Mesenchymal stem cell (in vitro differentiated cells and primary cell): Measurements from ENCODE around the gene TCF19.
"Not testable (repeated sequence)": the region's sequence is repeated elsewhere in the genome, so short reads cannot be mapped to it uniquely, and the experiment has no call there.

Experiments used
- DNase-seq: peaks from one replicate; pipeline ENCODE4 v3.0.0-alpha.2; 2013
- H2AFZ ChIP-seq: one replicate; pipeline ENCODE4 v1.6.1; 2013; ENCODE audit warnings: low read depth, mild to moderate bottlenecking, control low read depth, inconsistent platforms, low read length, moderate library complexity
- H2AK5ac ChIP-seq: 2 replicates; pipeline ENCODE4 v1.6.1; 2013; ENCODE audit warnings: low read length, moderate library complexity, mild to moderate bottlenecking, inconsistent platforms; ENCODE audit not compliant: severe bottlenecking
- H2BK120ac ChIP-seq: one replicate; pipeline ENCODE4 v1.6.1; 2013; ENCODE audit warnings: low read depth, mild to moderate bottlenecking, inconsistent platforms, low read length, moderate library complexity
- H2BK12ac ChIP-seq, 2 experiments: one replicate each; pipeline ENCODE4 v1.6.1; 2013; ENCODE audit warnings: inconsistent platforms in 2 of 2, low read length in 2 of 2, mild to moderate bottlenecking in 2 of 2, moderate library complexity in 2 of 2, control low read depth in 1 of 2
- H2BK15ac ChIP-seq: one replicate; pipeline ENCODE4 v1.6.1; 2013; ENCODE audit warnings: mild to moderate bottlenecking, low read depth, inconsistent platforms; ENCODE audit not compliant: poor library complexity, severe bottlenecking
- H2BK5ac ChIP-seq: 2 replicates; pipeline ENCODE4 v1.6.1; 2013; ENCODE audit warnings: low read depth, mild to moderate bottlenecking, low read length, control low read depth, inconsistent platforms; ENCODE audit not compliant: poor library complexity, severe bottlenecking
- H3K14ac ChIP-seq, 2 experiments: one replicate each; pipeline ENCODE4 v1.6.1; 2013; ENCODE audit warnings: inconsistent platforms in 2 of 2, low read length in 2 of 2, control low read depth in 1 of 2, mild to moderate bottlenecking in 1 of 2, moderate library complexity in 1 of 2
- H3K18ac ChIP-seq, 2 experiments: one replicate each; pipeline ENCODE4 v1.6.1; 2013; ENCODE audit warnings: inconsistent platforms in 2 of 2, low read length in 2 of 2, control low read depth in 1 of 2, low read depth in 1 of 2, mild to moderate bottlenecking in 1 of 2
- H3K23ac ChIP-seq, 2 experiments: one replicate each; pipeline ENCODE4 v1.6.1; 2013; ENCODE audit warnings: inconsistent platforms in 2 of 2, low read length in 2 of 2, mild to moderate bottlenecking in 2 of 2, moderate library complexity in 2 of 2, control low read depth in 1 of 2
- H3K27ac ChIP-seq: 2 replicates; pipeline ENCODE4 v1.5.1; 2013; ENCODE audit warnings: mild to moderate bottlenecking, moderate library complexity, low read length, control low read depth, inconsistent platforms; ENCODE audit not compliant: poor library complexity, severe bottlenecking
- H3K27me3 ChIP-seq, 2 experiments: 2 replicates each; pipeline versions ENCODE4 v1.6.1 to v1.7.0; 2013; ENCODE audit warnings: low read length in 2 of 2, mild to moderate bottlenecking in 2 of 2, moderate library complexity in 2 of 2, control low read depth in 1 of 2, inconsistent platforms in 1 of 2; ENCODE audit not compliant: control insufficient read depth in 1 of 2, insufficient read depth in 1 of 2
- H3K36me3 ChIP-seq, 2 experiments: 2 replicates each; pipeline versions ENCODE4 v1.6.1 to v1.7.0; 2013; ENCODE audit warnings: low read length in 2 of 2, control low read depth in 1 of 2, inconsistent platforms in 1 of 2, low read depth in 1 of 2, mild to moderate bottlenecking in 1 of 2; ENCODE audit not compliant: insufficient read depth in 2 of 2, control insufficient read depth in 1 of 2
- H3K4ac ChIP-seq, 2 experiments: one replicate each; pipeline ENCODE4 v1.6.1; 2013; ENCODE audit warnings: inconsistent platforms in 2 of 2, low read length in 2 of 2, mild to moderate bottlenecking in 2 of 2, moderate library complexity in 2 of 2, control low read depth in 1 of 2, low read depth in 1 of 2
- H3K4me1 ChIP-seq: 2 replicates; pipeline ENCODE4 v1.6.1; 2013; ENCODE audit warnings: low read depth, low read length, control low read depth; ENCODE audit not compliant: control insufficient read depth, insufficient read depth
- H3K4me2 ChIP-seq: 2 replicates; pipeline ENCODE4 v1.6.1; 2013; ENCODE audit warnings: low read length, mild to moderate bottlenecking, inconsistent platforms; ENCODE audit not compliant: poor library complexity, severe bottlenecking
- H3K4me3 ChIP-seq, 2 experiments: 2 replicates each; pipeline versions ENCODE4 v1.5.1 to v1.7.0; 2013; ENCODE audit warnings: low read length in 2 of 2, mild to moderate bottlenecking in 2 of 2, control low read depth in 1 of 2, low read depth in 1 of 2; ENCODE audit not compliant: insufficient read depth in 1 of 2
- H3K79me1 ChIP-seq: replicated peaks from 2 replicates; pipeline ENCODE4 v1.6.1; 2013; ENCODE audit warnings: mild to moderate bottlenecking, control low read depth, low read length, inconsistent platforms; ENCODE audit not compliant: poor library complexity, severe bottlenecking
- H3K9ac ChIP-seq: 2 replicates; pipeline ENCODE4 v1.7.0; 2013; ENCODE audit warnings: mild to moderate bottlenecking, low read length, moderate library complexity
- H3K9me3 ChIP-seq: 2 replicates; pipeline ENCODE4 v1.7.0; 2013; ENCODE audit warnings: mild to moderate bottlenecking, low read length; ENCODE audit not compliant: control insufficient read depth
- H4K8ac ChIP-seq: one replicate; pipeline ENCODE4 v1.6.1; 2013; ENCODE audit warnings: inconsistent platforms, mild to moderate bottlenecking, low read length, moderate library complexity
- H4K91ac ChIP-seq: one replicate; pipeline ENCODE4 v1.6.1; 2013; ENCODE audit warnings: mild to moderate bottlenecking, low read length, inconsistent platforms
- whole genome bisulfite sequencing: methylation state at CpG from one replicate; pipeline ENCODE4 v1.1.7; 2013; ENCODE audit warnings: mixed read lengths; 5-methylcytosine and 5-hydroxymethylcytosine counted together

The TCF19 gene

DNA sequence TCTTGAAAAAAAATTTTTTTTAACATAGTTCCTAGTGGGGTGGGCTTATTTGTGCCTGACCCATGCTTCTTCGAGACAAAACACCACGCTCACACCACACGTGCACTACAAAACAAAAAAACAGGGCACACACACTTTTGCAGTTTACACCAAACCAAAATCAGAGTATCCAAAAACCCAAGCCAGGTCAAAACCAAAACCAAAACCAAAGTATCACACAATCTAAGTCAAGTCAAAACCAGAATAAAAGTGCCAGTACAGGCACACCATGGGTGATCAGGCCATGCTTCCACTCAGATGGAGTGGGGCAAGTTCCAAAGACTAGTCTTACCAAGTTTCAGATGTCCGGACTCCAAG lies 27.3 kb downstream of the TCF19 start:
- not testable (repeated sequence) for H2AK5ac ChIP-seq, H3K27me3 ChIP-seq, H4K91ac ChIP-seq, H3K23ac ChIP-seq, H2BK15ac ChIP-seq, H3K79me1 ChIP-seq, H3K4me1 ChIP-seq, H3K4ac ChIP-seq, H3K9me3 ChIP-seq, H3K36me3 ChIP-seq, H2AFZ ChIP-seq, H2BK120ac ChIP-seq, DNase-seq, H4K8ac ChIP-seq, H3K14ac ChIP-seq, H3K18ac ChIP-seq, H2BK12ac ChIP-seq
- Histone ChIP-seq H3K9ac (peak overlapping the region; percentile 87), H3K27ac (peak overlapping the region; percentile 99), H2BK5ac (peak overlapping the region; percentile 90), H3K4me3 (peak overlapping the region; percentile 36 to 69), H3K4me2 (peak overlapping the region; percentile 65)
- WGBS: 97% methylated on average over 4 of the region's 4 CpGs

DNA sequence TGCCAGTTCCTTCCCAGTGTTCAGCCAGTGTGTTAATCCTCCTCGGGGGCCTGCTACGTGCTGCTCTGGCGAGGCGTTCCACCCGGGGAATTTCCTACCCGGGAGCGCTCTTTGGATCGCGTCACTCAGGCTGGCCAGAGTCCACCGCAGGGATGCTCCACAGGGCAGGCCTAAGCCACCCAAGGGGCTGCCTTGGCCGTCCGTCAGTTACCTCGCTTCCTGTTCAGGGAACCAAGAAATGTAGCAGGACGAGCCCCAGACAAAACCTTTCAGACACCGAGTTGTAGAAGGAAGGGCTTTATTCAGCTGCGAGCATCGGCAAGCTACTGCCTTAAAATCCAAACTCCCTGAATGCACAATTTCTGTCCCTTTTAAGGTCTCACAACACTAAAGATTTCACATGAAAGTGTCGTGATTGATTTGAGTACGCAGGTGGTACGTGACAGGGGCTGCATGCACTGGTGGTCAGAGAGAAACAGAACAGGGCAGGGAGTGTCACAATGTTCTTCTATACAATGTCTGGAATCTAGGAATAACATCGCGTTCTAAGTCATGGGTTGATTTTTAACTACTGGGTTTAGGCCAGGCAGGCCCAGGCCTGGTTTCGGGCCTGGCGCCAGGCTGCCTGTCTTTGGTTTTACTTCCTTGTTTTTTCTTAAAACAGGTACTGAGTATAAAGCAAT lies 27.8 kb downstream of the TCF19 start:
- 95% methylated on average over 24 of the region's 24 CpGs for WGBS
- Histone ChIP-seq H2BK5ac (peak overlapping the region; percentile 90), H3K4me1 (peaks cover 6% of the 10 kb centered on the region), H3K79me1 (peaks cover 1% of the 10 kb centered on the region), H3K27ac (peak overlapping the region; percentile 99), H2BK12ac (no peak overlapping the region), H3K36me3 (peaks cover 0 to 2% of the 10 kb centered on the region in 2 experiments), H2AFZ (no peak overlapping the region), H3K23ac (no peak overlapping the region), H4K8ac (no peak overlapping the region), H2BK15ac (no peak overlapping the region), H3K27me3 (no peaks in the 10 kb centered on the region), H3K18ac (no peak overlapping the region), H2BK120ac (no peak overlapping the region), H3K9ac (peak overlapping the region; percentile 87), H3K9me3 (no peaks in the 10 kb centered on the region), H3K4me2 (peak overlapping the region; percentile 65), H3K4me3 (peak overlapping the region; percentile 36 to 69), H2AK5ac (peak overlapping the region; percentile 41), H3K14ac (no peak overlapping the region), H4K91ac (no peak overlapping the region), H3K4ac (no peak overlapping the region)
- no peak for DNase-seq

DNA sequence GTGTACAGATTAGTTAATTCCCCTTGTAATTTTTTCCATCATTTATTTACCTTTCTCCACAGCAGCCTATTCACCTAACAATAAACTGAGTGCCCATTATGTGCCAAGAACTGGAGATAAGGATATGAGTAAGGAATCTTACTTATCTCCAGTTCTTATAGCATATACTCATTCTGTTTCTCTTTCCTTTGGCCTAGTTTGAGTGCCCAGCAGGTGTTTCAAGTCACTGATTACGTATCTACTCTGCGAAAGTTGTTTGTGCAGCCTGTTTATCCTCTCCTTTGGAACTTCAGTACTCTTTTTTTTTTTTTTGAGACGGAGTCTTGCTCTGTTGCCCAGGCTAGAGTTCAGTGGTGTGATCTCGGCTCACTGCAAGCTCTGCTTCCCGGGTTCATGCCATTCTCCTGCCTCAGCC lies 29.4 kb downstream of the TCF19 start:
- no peak overlapping the region for H4K91ac ChIP-seq
- H2BK12ac ChIP-seq: no peak overlapping the region
- H3K9ac ChIP-seq: no peak overlapping the region
- no peak overlapping the region for H2BK5ac ChIP-seq
- 95% methylated on average over 5 of the region's 5 CpGs for WGBS
- peaks cover 5% of the 10 kb centered on the region for H3K4me1 ChIP-seq
- no peak overlapping the region for H2AK5ac ChIP-seq
- H3K4ac ChIP-seq: no peak overlapping the region
- no peak overlapping the region for H2BK15ac ChIP-seq
- no peak overlapping the region for H3K4me2 ChIP-seq
- no peak overlapping the region for H2AFZ ChIP-seq
- no peaks in the 10 kb centered on the region for H3K9me3 ChIP-seq
- no peaks in the 10 kb centered on the region for H3K27me3 ChIP-seq
- H3K4me3 ChIP-seq: no peak overlapping the region
- H3K79me1 ChIP-seq: peaks cover 1% of the 10 kb centered on the region
- no peak overlapping the region for H3K14ac ChIP-seq
- H3K23ac ChIP-seq: no peak overlapping the region
- no peak overlapping the region for H3K27ac ChIP-seq
- no peak overlapping the region for H4K8ac ChIP-seq
- H3K18ac ChIP-seq: no peak overlapping the region
- no peaks in the 10 kb centered on the region for H3K36me3 ChIP-seq
- no peak overlapping the region for H2BK120ac ChIP-seq
- DNase-seq: no peak

DNA sequence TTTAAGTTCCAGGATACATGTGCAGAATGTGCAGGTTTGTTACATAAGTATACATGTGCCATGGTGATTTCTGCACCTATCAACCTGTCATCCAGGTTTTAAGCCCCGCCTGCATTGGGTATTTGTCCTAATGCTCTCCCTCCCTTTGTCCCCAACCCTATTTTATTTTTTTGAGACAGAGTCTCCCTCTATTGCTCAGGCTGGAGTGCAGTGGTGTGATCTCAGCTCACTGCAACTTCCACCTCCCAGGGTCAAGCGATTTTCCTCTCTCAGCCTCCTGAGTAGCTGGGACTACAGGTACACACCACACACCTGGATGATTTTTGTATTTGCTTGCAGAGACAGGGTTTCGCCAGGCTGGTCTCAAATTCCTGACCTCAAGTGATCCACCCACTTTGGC lies 30.8 kb downstream of the TCF19 start:
- H2BK12ac ChIP-seq, H2AFZ ChIP-seq, H3K4me2 ChIP-seq, H3K9ac ChIP-seq, DNase-seq, H4K91ac ChIP-seq, H4K8ac ChIP-seq, H3K4me3 ChIP-seq, H3K9me3 ChIP-seq, H2BK5ac ChIP-seq, H3K36me3 ChIP-seq, H3K4me1 ChIP-seq, H3K27me3 ChIP-seq, H2BK15ac ChIP-seq, H2AK5ac ChIP-seq, H3K18ac ChIP-seq, H3K79me1 ChIP-seq, H3K4ac ChIP-seq, H3K14ac ChIP-seq, H3K27ac ChIP-seq, H2BK120ac ChIP-seq, H3K23ac ChIP-seq: not testable (repeated sequence)
- 69% methylated on average over 3 of the region's 3 CpGs for WGBS
